CD4-positive, alpha-beta T cell (primary cell): Measurements from ENCODE around the gene OR52N4. TPM values are rescaled to one million over a fixed set of nuclear protein-coding genes. Genes with fewer than 3 reads are reported as not detected.
"Not testable (repeated sequence)": the region's sequence is repeated elsewhere in the genome, so short reads cannot be mapped to it uniquely, and the experiment has no call there.

Source experiments
- ATAC-seq: fragments of 200-7000 bp; cut with Tn5 transposase; one replicate; pipeline ENCODE4 v1.10.0; 2022; ENCODE audit warnings: mild to moderate bottlenecking; ENCODE audit not compliant: poor library complexity
- CTCF ChIA-PET: fragments of 350-600 bp; sonication (Branson Sonifier 250); formaldehyde crosslinking; loops from one replicate; lab custom pipeline; 2021; ENCODE audit warnings: antibody characterized with exemption, inconsistent platforms; lab: Charles Lee
- POLR2A ChIA-PET: fragments of 350-600 bp; sonication (Branson Sonifier 250); formaldehyde crosslinking; loops from one replicate; lab custom pipeline; 2021; ENCODE audit warnings: antibody characterized with exemption, inconsistent platforms; lab: Charles Lee
- DNase-seq, 14 experiments: peaks; one replicate each; pipeline ENCODE4 v3.0.0-alpha.2; 2013 to 2020; ENCODE audit warnings: mixed read lengths in 2 of 14
- H3K27ac ChIP-seq, 2 donors: one replicate each; pipeline versions ENCODE4 v1.5.1 to v1.7.0; 2013; ENCODE audit warnings: low read length in 2 of 2, low read depth in 1 of 2, mild to moderate bottlenecking in 1 of 2
- H3K27me3 ChIP-seq, 2 experiments: 1 replicate in 1 of 2; 2 replicates in 1 of 2; pipeline versions ENCODE4 v1.6.1 to v1.7.0; 2013; ENCODE audit warnings: low read length in 2 of 2, control low read depth in 1 of 2, mild to moderate bottlenecking in 1 of 2, moderate library complexity in 1 of 2; ENCODE audit not compliant: insufficient read depth in 2 of 2, control insufficient read depth in 1 of 2
- H3K36me3 ChIP-seq: one replicate; pipeline ENCODE4 v1.6.1; 2013; ENCODE audit warnings: low read length, control low read depth; ENCODE audit not compliant: insufficient read depth
- H3K4me1 ChIP-seq: one replicate; pipeline ENCODE4 v1.6.1; 2013; ENCODE audit warnings: low read length, control low read depth; ENCODE audit not compliant: insufficient read depth
- H3K4me3 ChIP-seq: one replicate; pipeline ENCODE4 v1.5.1; 2013; ENCODE audit warnings: mild to moderate bottlenecking, low read length, moderate library complexity
- H3K9me3 ChIP-seq, 2 experiments: 1 replicate in 1 of 2; 2 replicates in 1 of 2; pipeline versions ENCODE4 v1.6.1 to v1.7.0; 2013; ENCODE audit warnings: low read length in 2 of 2, mild to moderate bottlenecking in 2 of 2, control low read depth in 1 of 2, moderate library complexity in 1 of 2; ENCODE audit not compliant: control insufficient read depth in 1 of 2, insufficient read depth in 1 of 2
- H3K27ac Mint-ChIP-seq: one replicate; pipeline ENCODE4 v1.8.0; 2020; ENCODE audit warnings: mixed read lengths
- H3K27me3 Mint-ChIP-seq: one replicate; pipeline ENCODE4 v1.8.0; 2021; ENCODE audit warnings: mixed read lengths
- H3K36me3 Mint-ChIP-seq: one replicate; pipeline ENCODE4 v1.8.0; 2021; ENCODE audit warnings: low read depth, mixed read lengths
- H3K4me1 Mint-ChIP-seq: one replicate; pipeline ENCODE4 v1.8.0; 2021; ENCODE audit warnings: low read depth, mixed read lengths
- H3K4me3 Mint-ChIP-seq: one replicate; pipeline ENCODE4 v1.8.0; 2020; ENCODE audit warnings: mild to moderate bottlenecking, mixed read lengths
- H3K9me3 Mint-ChIP-seq: one replicate; pipeline ENCODE4 v1.8.0; 2020; ENCODE audit warnings: mixed read lengths
- CTCF ChIP-seq: fragments of 200-600 bp; IDR thresholded peaks from one replicate; pipeline ENCODE4 v1.8.0; 2022; ENCODE audit warnings: antibody characterized with exemption, mild to moderate bottlenecking
- intact Hi-C, 2 experiments: fragments of 100-400 bp; cut with DNase I in 1 of 2; cut with micrococcal nuclease in 1 of 2; formaldehyde crosslinking; loops; one replicate each; pipeline versions ENCODE4 v1.15.1 to v1.9.0; 2023 to 2025; cut with DNase I, micrococcal nuclease
- total RNA-seq, 174 experiments: library from RNA in 2 of 174; stranded (reverse) in 2 of 174; gene quantifications; one replicate each; pipeline ENCODE4 v1.2.3 and lab custom pipeline; 2021 to 2026

OR52N4 gene
- total RNA-seq, 2 experiments from 2014 or later = 0.50 to 0.96 TPM

GRCh38 chr11:5713695-5714094 is 40.3 kb upstream of the OR52N4 start:
- Mint-ChIP-seq H3K4me1 (no peaks in the 10 kb centered on the region), H3K27ac (no peak overlapping the region), H3K27me3 (no peaks in the 10 kb centered on the region), H3K9me3 (no peaks in the 10 kb centered on the region), H3K36me3 (peaks cover 29% of the 10 kb centered on the region), H3K4me3 (no peak overlapping the region)
- no peaks in the 10 kb centered on the region for H3K4me1 ChIP-seq
- H3K27me3 ChIP-seq = no peaks in the 10 kb centered on the region
- no peak overlapping the region for H3K4me3 ChIP-seq
- intact Hi-C loops = loop anchor here in 1 of 2 experiments (5.0 kb wide), 2 partner anchors 91 to 111 kb away; no protein-coding TSS in a partner anchor
- H3K27ac ChIP-seq = no peak overlapping the region
- H3K9me3 ChIP-seq = no peaks in the 10 kb centered on the region
- ChIA-PET CTCF (interaction anchor here (1.3 to 2.1 kb wide), 2 partner anchors 29 to 36 kb away, joined by 3 to 9 read pairs; partner anchors contain the start of gene TRIM5), POLR2A (interaction anchor here (1.2 to 4.2 kb wide), 2 partner anchors 24 to 29 kb away, joined by 3 to 19 read pairs; partner anchors contain the start of genes TRIM22 and TRIM5)
- no peak for TF ChIP-seq CTCF
- ATAC-seq (no peak), DNase-seq (no peak)
- H3K36me3 ChIP-seq = peaks cover 20% of the 10 kb centered on the region

- H3K4me1 ChIP-seq, H3K27me3 Mint-ChIP-seq, H3K27ac ChIP-seq, H3K4me3 ChIP-seq, H3K4me3 Mint-ChIP-seq, H3K4me1 Mint-ChIP-seq, POLR2A ChIA-PET, H3K36me3 ChIP-seq, H3K27ac Mint-ChIP-seq, H3K9me3 Mint-ChIP-seq, H3K9me3 ChIP-seq, CTCF ChIA-PET, ATAC-seq, H3K27me3 ChIP-seq, intact Hi-C loops, DNase-seq: not testable (repeated sequence)
- peaks cover 19% of the 10 kb centered on the region for H3K36me3 Mint-ChIP-seq
These were observed 37.5 kb upstream of the OR52N4 start for GRCh38 chr11:5716518-5716917.

- no peak for TF ChIP-seq CTCF
These were observed 34.1 kb upstream of the OR52N4 start for GRCh38 chr11:5719703-5720495.

More at GRCh38 chr11:5719703-5720495, 34.1 kb upstream of the OR52N4 start:
- POLR2A ChIA-PET = interaction anchor here (0.8 to 1.0 kb wide), 2 partner anchors 30 to 35 kb away, joined by 3 read pairs; partner anchors contain the start of gene TRIM5
- DNase-seq (no peak), ATAC-seq (no peak)
- intact Hi-C loops = loop anchor here in 1 of 2 experiments (10.0 kb wide), 1 partner anchor 235 kb away; the partner anchor contains the start of gene OR52D1
- H3K4me3 ChIP-seq = no peak overlapping the region
- no peaks in the 10 kb centered on the region for H3K4me1 Mint-ChIP-seq
- H3K4me3 Mint-ChIP-seq = no peak overlapping the region
- CTCF ChIA-PET = no interaction called here
- H3K27ac Mint-ChIP-seq = no peak overlapping the region
- no peaks in the 10 kb centered on the region for H3K27me3 ChIP-seq
- H3K9me3 Mint-ChIP-seq = no peaks in the 10 kb centered on the region
- H3K36me3 Mint-ChIP-seq = peaks cover 14% of the 10 kb centered on the region
- no peaks in the 10 kb centered on the region for H3K9me3 ChIP-seq
- H3K36me3 ChIP-seq = peaks cover 2% of the 10 kb centered on the region
- no peaks in the 10 kb centered on the region for H3K27me3 Mint-ChIP-seq
- no peak overlapping the region for H3K27ac ChIP-seq
- H3K4me1 ChIP-seq = no peaks in the 10 kb centered on the region
